ENCODE results near the gene CCBE1.

- TF ChIP-seq CTCF (conservative IDR thresholded peaks at IDR 0.05; ENCODE audit: low read depth, low read length) (no peak), SMC3 (IDR thresholded peaks at IDR 0.05; ENCODE audit: low read depth, low read length) (no peak), USF2 (IDR thresholded peaks at IDR 0.05; ENCODE audit: low read depth, low read length) (no peak), BHLHE40 (IDR thresholded peaks at IDR 0.05; ENCODE audit: low read depth, low read length) (no peak), CEBPB (IDR thresholded peaks at IDR 0.05; ENCODE audit: low read depth, low read length) (no peak), POLR2A (IDR thresholded peaks at IDR 0.05; ENCODE audit: low read depth, low read length) (no peak), MAFK (IDR thresholded peaks at IDR 0.05; ENCODE audit: low read depth, low read length) (no peak), ELK1 (IDR thresholded peaks at IDR 0.05; ENCODE audit: borderline replicate concordance, low read depth, low read length) (no peak), RAD21 (IDR thresholded peaks at IDR 0.05; ENCODE audit: low read length) (no peak)
Measured at GRCh38 chr18:59695551-59695950, 1.7 kb downstream of the CCBE1 start.

Data from IMR-90 (cell line).